Lower leg skin (tissue), 4 donors: Measurements from ENCODE around the gene MPP3. TPM values are rescaled to one million over a fixed set of nuclear protein-coding genes. Genes with fewer than 3 reads are reported as not detected.
A peak's percentile ranks its signal among the peaks of the same experiment; 100 is the strongest.

Experiments used
- DNase-seq, 2 donors: peaks; one replicate each; pipeline ENCODE4 v3.0.0-alpha.2; 2019; ENCODE audit warnings: low spot score in 2 of 2
- H3K4me3 ChIP-seq: fragments of 200-600 bp; sonication (generic); 2 replicates; pipeline ENCODE4 v1.5.1; 2017; ENCODE audit warnings: mild to moderate bottlenecking, low read depth; ENCODE audit not compliant: poor library complexity, severe bottlenecking
- POLR2A ChIP-seq, 2 donors: fragments of 450-650 bp; IDR thresholded peaks; one replicate each; pipeline ENCODE4 v1.6.1; 2016 to 2017; ENCODE audit warnings: antibody characterized with exemption in 2 of 2, mild to moderate bottlenecking in 1 of 2, moderate library complexity in 1 of 2
- WGBS, 2 donors: methylation state at CpG; one replicate each; pipeline ENCODE4 v1.1.5; 2018; 5-methylcytosine and 5-hydroxymethylcytosine counted together
- intact Hi-C: fragments of 100-400 bp; cut with DNase I; formaldehyde crosslinking; loops from one replicate; pipeline ENCODE4 v1.15.0; 2023; ENCODE audit warnings: low total_unique reads
- total RNA-seq, 4 donors: library from RNA; depleted of rRNA; stranded (reverse); fragments of >200 nt; gene quantifications; one replicate each; pipeline ENCODE4 v1.1.0, GENCODE V29; 2016
- TF ChIP-seq, protein P1 (sequence below), 3 donors: fragments of 450-650 bp; IDR thresholded peaks; one replicate each; pipeline ENCODE4 v1.5.1; 2016; ENCODE audit warnings: antibody characterized with exemption in 3 of 3, mild to moderate bottlenecking in 3 of 3, moderate library complexity in 2 of 3

Gene MPP3
- total RNA-seq, 4 donors from 2014 or later = 1.9 to 8.9 (median 6.3) TPM

DNA sequence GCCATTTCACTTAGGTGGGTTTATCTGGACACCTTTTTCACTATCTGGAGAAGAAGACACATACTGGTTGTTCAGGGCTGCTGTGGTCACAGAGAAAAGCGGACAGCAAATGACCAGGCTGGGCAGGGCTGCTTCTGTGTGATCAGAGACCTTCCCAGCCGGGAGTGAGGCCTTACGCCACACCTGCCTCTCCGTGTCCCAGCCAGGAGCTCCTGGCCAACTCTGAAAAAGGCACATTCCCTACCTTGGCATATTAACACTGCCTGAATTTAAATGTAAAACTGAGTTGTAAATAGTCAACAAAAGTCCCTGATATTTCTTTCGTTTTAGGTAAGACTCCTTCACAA, 65.3 kb downstream of the MPP3 start:
- no peak overlapping the region for H3K4me3 ChIP-seq
- no peak for TF ChIP-seq POLR2A (IDR thresholded peaks at IDR 0.05)
- TF ChIP-seq, protein P1, sequence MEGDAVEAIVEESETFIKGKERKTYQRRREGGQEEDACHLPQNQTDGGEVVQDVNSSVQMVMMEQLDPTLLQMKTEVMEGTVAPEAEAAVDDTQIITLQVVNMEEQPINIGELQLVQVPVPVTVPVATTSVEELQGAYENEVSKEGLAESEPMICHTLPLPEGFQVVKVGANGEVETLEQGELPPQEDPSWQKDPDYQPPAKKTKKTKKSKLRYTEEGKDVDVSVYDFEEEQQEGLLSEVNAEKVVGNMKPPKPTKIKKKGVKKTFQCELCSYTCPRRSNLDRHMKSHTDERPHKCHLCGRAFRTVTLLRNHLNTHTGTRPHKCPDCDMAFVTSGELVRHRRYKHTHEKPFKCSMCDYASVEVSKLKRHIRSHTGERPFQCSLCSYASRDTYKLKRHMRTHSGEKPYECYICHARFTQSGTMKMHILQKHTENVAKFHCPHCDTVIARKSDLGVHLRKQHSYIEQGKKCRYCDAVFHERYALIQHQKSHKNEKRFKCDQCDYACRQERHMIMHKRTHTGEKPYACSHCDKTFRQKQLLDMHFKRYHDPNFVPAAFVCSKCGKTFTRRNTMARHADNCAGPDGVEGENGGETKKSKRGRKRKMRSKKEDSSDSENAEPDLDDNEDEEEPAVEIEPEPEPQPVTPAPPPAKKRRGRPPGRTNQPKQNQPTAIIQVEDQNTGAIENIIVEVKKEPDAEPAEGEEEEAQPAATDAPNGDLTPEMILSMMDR (IDR thresholded peaks at IDR 0.05) = no peak
- peak in 1 of 2 donors; percentile 81 for DNase-seq
- intact Hi-C loops = no loop called here
- WGBS, 2 donors = 68 to 76% methylated on average over 5 of the region's 5 CpGs

DNA sequence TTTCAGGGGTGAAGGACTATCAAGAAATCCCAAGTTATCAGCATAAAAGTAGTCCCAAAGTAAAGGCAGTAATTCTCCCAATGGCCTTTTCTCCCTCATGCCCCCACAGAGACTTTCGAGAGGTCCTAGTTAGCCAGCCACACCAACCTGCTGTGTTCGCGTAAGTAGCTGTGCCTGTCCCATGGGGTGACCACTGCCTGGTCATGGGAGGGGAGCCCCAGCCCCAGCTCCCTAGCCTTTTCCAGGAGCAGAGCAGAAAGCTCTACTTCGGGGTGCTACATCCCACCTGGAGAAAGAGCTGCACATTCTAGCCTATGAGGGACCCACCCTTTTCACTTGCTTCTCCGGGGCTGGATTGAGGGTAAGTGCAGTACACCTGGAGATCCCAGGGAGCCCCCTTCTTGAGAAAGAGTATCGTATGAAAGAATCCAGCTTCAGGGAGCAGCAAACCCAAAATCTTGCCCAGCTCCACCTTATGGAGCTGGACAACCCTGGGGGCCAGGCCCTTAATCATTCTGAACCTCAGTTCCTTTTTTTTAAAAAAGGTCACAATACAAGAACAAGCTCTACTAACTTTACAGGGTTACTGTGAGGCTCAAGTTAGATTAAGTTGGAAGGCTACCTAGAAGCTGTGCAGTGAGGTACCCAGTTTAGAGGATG, 65.8 kb downstream of the MPP3 start:
- intact Hi-C loops = no loop called here
- WGBS, 2 donors = 79 to 80% methylated on average over 6 of the region's 6 CpGs
- no peak overlapping the region for H3K4me3 ChIP-seq
- TF ChIP-seq POLR2A (IDR thresholded peaks at IDR 0.05) = no peak
- TF ChIP-seq, protein P1 (IDR thresholded peaks at IDR 0.05) = no peak
- DNase-seq = no peak

- no peak overlapping the region for H3K4me3 ChIP-seq
- TF ChIP-seq, protein P1 (IDR thresholded peaks at IDR 0.05) = peak in 1 of 3 donors; percentile 12
- TF ChIP-seq POLR2A (IDR thresholded peaks at IDR 0.05) = no peak
- peak; percentile 45 to 90 for DNase-seq
- WGBS, 2 donors = 47 to 51% methylated on average over 7 of the region's 7 CpGs
- intact Hi-C loops = no loop called here
Observed at GRCh38 chr17:43766413-43767052, 66.4 kb downstream of the MPP3 start.

DNA sequence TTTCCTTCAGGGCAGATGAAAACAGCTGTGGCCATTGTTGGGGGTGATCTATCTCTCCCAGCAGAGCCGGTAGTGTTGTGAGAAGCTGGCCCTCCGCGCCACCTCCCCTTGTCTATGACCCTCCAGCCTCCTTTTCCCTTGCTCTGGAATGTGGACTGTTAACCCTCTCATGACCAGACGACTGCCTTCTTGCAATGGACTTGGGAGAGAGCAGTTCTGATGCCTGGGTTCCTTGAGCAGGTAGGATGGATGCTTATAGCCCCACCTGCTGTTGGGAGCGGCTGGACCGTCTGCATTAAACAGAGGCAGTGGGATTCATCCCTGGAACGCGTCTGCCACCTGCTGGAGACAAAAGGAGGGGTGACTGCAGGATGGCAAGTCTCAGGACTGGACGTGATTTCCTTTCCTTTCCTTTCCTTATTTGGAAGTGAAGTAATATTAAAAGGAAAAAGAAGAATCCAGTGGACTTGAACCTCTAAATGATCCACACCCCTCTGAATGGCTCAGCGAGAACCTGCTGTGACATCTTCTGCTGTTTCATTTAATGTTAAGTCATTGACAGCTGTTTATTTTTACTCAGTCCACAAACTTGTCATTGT, 72.6 kb downstream of the MPP3 start:
- peak; percentile 93 to 99 for DNase-seq
- H3K4me3 ChIP-seq = no peak overlapping the region
- TF ChIP-seq, protein P1 (IDR thresholded peaks at IDR 0.05) = peak in 2 of 3 donors; percentile 90 to 96
- no peak for TF ChIP-seq POLR2A (IDR thresholded peaks at IDR 0.05)
- intact Hi-C loops = no loop called here
- 6 to 9% methylated on average over 9 to 10 of the region's 10 CpGs for WGBS, 2 donors

GRCh38 chr17:43759836-43760235, 73.1 kb downstream of the MPP3 start:
- DNase-seq = no peak
- 62 to 65% methylated on average over 7 of the region's 7 CpGs for WGBS, 2 donors
- TF ChIP-seq POLR2A (IDR thresholded peaks at IDR 0.05) = no peak
- TF ChIP-seq, protein P1 (IDR thresholded peaks at IDR 0.05) = no peak
- intact Hi-C loops = loop anchor here (5.0 to 10.0 kb wide), 2 partner anchors 68 to 185 kb away; no protein-coding TSS in a partner anchor
- no peak overlapping the region for H3K4me3 ChIP-seq
